HepG2 (cell line): ENCODE measurements around the gene SPOPL.

Source experiments
- DPF2 ChIP-seq: sonication (generic); formaldehyde crosslinking; IDR thresholded peaks from 2 replicates; pipeline ENCODE4 v1.4.0; 2020; ENCODE audit warnings: mild to moderate bottlenecking, low read depth, missing genetic modification reagents, borderline replicate concordance
- IRF1 ChIP-seq: sonication (generic); formaldehyde crosslinking; IDR thresholded peaks from 2 replicates; pipeline ENCODE4 v1.4.0; 2020; ENCODE audit warnings: low read depth, mild to moderate bottlenecking, missing genetic modification reagents
- KDM1A ChIP-seq: IDR thresholded peaks from 2 replicates; pipeline ENCODE4 v1.6.1; 2016; ENCODE audit warnings: missing compliant biosample characterization
- MAFK ChIP-seq, 2 experiments: IDR thresholded peaks in 1 of 2; conservative IDR thresholded peaks in 1 of 2; 2 replicates each; pipeline ENCODE4 v1.6.1; 2011; ENCODE audit warnings: improper control_type of control experiment in 2 of 2, low read length in 2 of 2
- MAX ChIP-seq: IDR thresholded peaks from 2 replicates; pipeline ENCODE4 v1.6.1; 2012; ENCODE audit warnings: inconsistent platforms
- MYPOP ChIP-seq: sonication (generic); formaldehyde crosslinking; IDR thresholded peaks from 2 replicates; pipeline ENCODE4 v1.8.1; 2023; ENCODE audit warnings: mild to moderate bottlenecking, moderate library complexity, missing genetic modification reagents
- NR2F1 ChIP-seq, 2 experiments: fragments of 450-650 bp in 1 of 2; formaldehyde crosslinking in 1 of 2; IDR thresholded peaks; 2 replicates each; pipeline versions ENCODE4 v1.5.0 to v1.6.1; 2016 to 2020; ENCODE audit warnings: mild to moderate bottlenecking in 1 of 2, missing compliant biosample characterization in 1 of 2, missing genetic modification reagents in 1 of 2, moderate library complexity in 1 of 2
- SNRNP70 ChIP-seq: fragments of 200-400 bp; formaldehyde crosslinking; IDR thresholded peaks from 2 replicates; pipeline ENCODE4 v1.6.1; 2017; ENCODE audit warnings: mild to moderate bottlenecking, low read depth, low read length, moderate library complexity
- SUZ12 ChIP-seq: fragments of 150-350 bp; IDR thresholded peaks from 2 replicates; pipeline ENCODE4 v1.6.1; 2014; ENCODE audit warnings: low read depth, low read length
- ZBTB49 ChIP-seq: sonication (generic); formaldehyde crosslinking; IDR thresholded peaks from 2 replicates; pipeline ENCODE4 v1.4.0; 2020; ENCODE audit warnings: missing genetic modification reagents, borderline replicate concordance
- ZNF224 ChIP-seq: sonication (generic); formaldehyde crosslinking; IDR thresholded peaks from 2 replicates; pipeline ENCODE4 v1.5.0; 2020; ENCODE audit warnings: mild to moderate bottlenecking, missing genetic modification reagents
- ZNF513 ChIP-seq: sonication (generic); formaldehyde crosslinking; conservative IDR thresholded peaks from 2 replicates; pipeline ENCODE4 v1.5.0; 2020; ENCODE audit warnings: missing genetic modification reagents
- ZNF792 ChIP-seq: IDR thresholded peaks from 2 replicates; pipeline ENCODE4 v1.6.1; 2016

GRCh38 chr2:138486363-138487198, 15.0 kb upstream of the SPOPL start:
- TF ChIP-seq KDM1A (CRISPR knock-in tag) (no peak), DPF2 (CRISPR knock-in tag) (no peak), ZNF792 (CRISPR knock-in tag) (no peak), IRF1 (no peak), ZNF224 (no peak), NR2F1 (CRISPR knock-in tag; IDR thresholded peaks at IDR 0.05) (no peak), ZBTB49 (CRISPR knock-in tag) (no peak), MAFK (conservative IDR thresholded peaks at IDR 0.05 in 1 of 2, IDR thresholded peaks at IDR 0.05 in 1 of 2; ENCODE audit: low read length in 2 of 2) (no peak), MAX (no peak), SUZ12 (no peak), MYPOP (CRISPR knock-in tag) (no peak), SNRNP70 (no peak), ZNF513 (CRISPR knock-in tag) (no peak)
